ENCODE results near the gene CREBRF. TPM values are rescaled to one million over a fixed set of nuclear protein-coding genes. Genes with fewer than 3 reads are reported as not detected.

CREBRF gene
- total RNA-seq, 4 donors from 2014 or later, result 24.3 to 40.6 (median 32.3) TPM

- Histone ChIP-seq H3K4me1 (no peaks in the 10 kb centered on the region), H3K27me3 (no peaks in the 10 kb centered on the region), H3K36me3 (peaks cover 0 to 14% (median 0%) of the 10 kb centered on the region in 4 donors), H3K9me3 (no peaks in the 10 kb centered on the region), H3K4me3 (no peak overlapping the region), H3K27ac (no peak overlapping the region)
- TF ChIP-seq POLR2A (IDR thresholded peaks at IDR 0.05), result no peak
- no peak for TF ChIP-seq CTCF (IDR thresholded peaks at IDR 0.05)
- no peak for TF ChIP-seq EP300 (IDR thresholded peaks at IDR 0.05; ENCODE audit: low read depth)
- no peak for TF ChIP-seq POLR2AphosphoS5 (IDR thresholded peaks at IDR 0.05)
- in situ Hi-C loops (cut with MboI; ENCODE audit: low pct_ligation_motif_present in 1 of 4, low pct_unique_long_range_greater_than_20kb in 1 of 4, low sequenced_read_pairs in 3 of 4), result no loop called here
- DNase-seq, result no peak
- 86% methylated on average over 2 of the region's 2 CpGs; no CpG with 5 or more reads in 1 of the 2 donors for WGBS, 2 donors (ENCODE audit: low coverage in 1 of 2)
- intact Hi-C loops (cut with DNase I; ENCODE audit: low total_unique reads), result no loop called here
Measured at GRCh38 chr5:173165177-173166016, 109.2 kb downstream of the CREBRF start.

GRCh38 chr5:173172166-173172565 lies 116.0 kb downstream of the CREBRF start:
- no peak for DNase-seq
- H3K27ac ChIP-seq, result no peak overlapping the region
- in situ Hi-C loops (cut with MboI; ENCODE audit: low pct_ligation_motif_present in 1 of 4, low pct_unique_long_range_greater_than_20kb in 1 of 4, low sequenced_read_pairs in 3 of 4), result no loop called here
- 58 to 88% methylated on average over 2 to 8 of the region's 8 CpGs for WGBS, 2 donors (ENCODE audit: low coverage in 1 of 2)
- H3K27me3 ChIP-seq, result no peaks in the 10 kb centered on the region
- no peaks in the 10 kb centered on the region for H3K9me3 ChIP-seq
- TF ChIP-seq POLR2A (IDR thresholded peaks at IDR 0.05), result no peak
- TF ChIP-seq POLR2AphosphoS5 (IDR thresholded peaks at IDR 0.05), result no peak
- TF ChIP-seq CTCF (IDR thresholded peaks at IDR 0.05), result no peak
- TF ChIP-seq EP300 (IDR thresholded peaks at IDR 0.05; ENCODE audit: low read depth), result no peak
- intact Hi-C loops (cut with DNase I; ENCODE audit: low total_unique reads), result no loop called here
- H3K4me1 ChIP-seq, result no peaks in the 10 kb centered on the region
- H3K4me3 ChIP-seq, result no peak overlapping the region
- H3K36me3 ChIP-seq, result no peaks in the 10 kb centered on the region

- intact Hi-C loops (cut with DNase I; ENCODE audit: low total_unique reads) (no loop called here), in situ Hi-C loops (cut with MboI; ENCODE audit: low pct_ligation_motif_present in 1 of 4, low pct_unique_long_range_greater_than_20kb in 1 of 4, low sequenced_read_pairs in 3 of 4) (no loop called here)
- WGBS, 2 donors (ENCODE audit: low coverage in 1 of 2), result 62 to 69% methylated on average over 4 of the region's 4 CpGs
- DNase-seq, result no peak
- H3K36me3 ChIP-seq, result no peaks in the 10 kb centered on the region
- H3K4me1 ChIP-seq, result no peaks in the 10 kb centered on the region
- peaks cover 0 to 3% of the 10 kb centered on the region in 2 donors for H3K9me3 ChIP-seq
- no peak overlapping the region for H3K27ac ChIP-seq
- no peaks in the 10 kb centered on the region for H3K27me3 ChIP-seq
- TF ChIP-seq EP300 (IDR thresholded peaks at IDR 0.05; ENCODE audit: low read depth), result no peak
- no peak for TF ChIP-seq POLR2A (IDR thresholded peaks at IDR 0.05)
- TF ChIP-seq POLR2AphosphoS5 (IDR thresholded peaks at IDR 0.05), result no peak
- no peak for TF ChIP-seq CTCF (IDR thresholded peaks at IDR 0.05)
- no peak overlapping the region for H3K4me3 ChIP-seq
Measured at GRCh38 chr5:173175523-173175922, 119.4 kb downstream of the CREBRF start.

- 56 to 71% methylated on average over 9 to 12 of the region's 12 CpGs for WGBS, 2 donors (ENCODE audit: low coverage in 1 of 2)
- Histone ChIP-seq H3K4me3 (no peak overlapping the region), H3K36me3 (no peaks in the 10 kb centered on the region), H3K9me3 (peaks cover 0 to 4% of the 10 kb centered on the region in 2 donors), H3K27ac (no peak overlapping the region), H3K4me1 (no peaks in the 10 kb centered on the region), H3K27me3 (no peaks in the 10 kb centered on the region)
- in situ Hi-C loops (cut with MboI; ENCODE audit: low pct_ligation_motif_present in 1 of 4, low pct_unique_long_range_greater_than_20kb in 1 of 4, low sequenced_read_pairs in 3 of 4), result no loop called here
- intact Hi-C loops (cut with DNase I; ENCODE audit: low total_unique reads), result no loop called here
- TF ChIP-seq EP300 (IDR thresholded peaks at IDR 0.05; ENCODE audit: low read depth), result no peak
- TF ChIP-seq POLR2A (IDR thresholded peaks at IDR 0.05), result no peak
- TF ChIP-seq CTCF (IDR thresholded peaks at IDR 0.05), result no peak
- no peak for TF ChIP-seq POLR2AphosphoS5 (IDR thresholded peaks at IDR 0.05)
- DNase-seq, result no peak
Measured at GRCh38 chr5:173178369-173178910, 122.3 kb downstream of the CREBRF start.
